Fibroblast of villous mesenchyme (primary cell): ENCODE measurements around the gene STAC. TPM values are rescaled to one million over a fixed set of nuclear protein-coding genes. Genes with fewer than 3 reads are reported as not detected.

ENCODE experiments used
- DNase-seq: peaks from one replicate; pipeline ENCODE4 v3.0.0-alpha.2; 2010; ENCODE audit warnings: low read depth
- H3K4me3 ChIP-seq: 2 replicates; pipeline ENCODE4 v1.5.1; 2011; ENCODE audit warnings: low read depth, mild to moderate bottlenecking, low read length
- total RNA-seq: library from RNA; depleted of rRNA; stranded (reverse); fragments of >200 nt; gene quantifications from 2 replicates; pipeline ENCODE4 v1.2.3, GENCODE V29; 2012
- TF ChIP-seq, protein P1 (sequence below): IDR thresholded peaks from 2 replicates; pipeline ENCODE4 v1.5.1; 2012; ENCODE audit warnings: low read depth, mild to moderate bottlenecking, low read length; ENCODE audit not compliant: insufficient read depth

STAC gene
- total RNA-seq, 1 donor: 0.43 TPM

DNA sequence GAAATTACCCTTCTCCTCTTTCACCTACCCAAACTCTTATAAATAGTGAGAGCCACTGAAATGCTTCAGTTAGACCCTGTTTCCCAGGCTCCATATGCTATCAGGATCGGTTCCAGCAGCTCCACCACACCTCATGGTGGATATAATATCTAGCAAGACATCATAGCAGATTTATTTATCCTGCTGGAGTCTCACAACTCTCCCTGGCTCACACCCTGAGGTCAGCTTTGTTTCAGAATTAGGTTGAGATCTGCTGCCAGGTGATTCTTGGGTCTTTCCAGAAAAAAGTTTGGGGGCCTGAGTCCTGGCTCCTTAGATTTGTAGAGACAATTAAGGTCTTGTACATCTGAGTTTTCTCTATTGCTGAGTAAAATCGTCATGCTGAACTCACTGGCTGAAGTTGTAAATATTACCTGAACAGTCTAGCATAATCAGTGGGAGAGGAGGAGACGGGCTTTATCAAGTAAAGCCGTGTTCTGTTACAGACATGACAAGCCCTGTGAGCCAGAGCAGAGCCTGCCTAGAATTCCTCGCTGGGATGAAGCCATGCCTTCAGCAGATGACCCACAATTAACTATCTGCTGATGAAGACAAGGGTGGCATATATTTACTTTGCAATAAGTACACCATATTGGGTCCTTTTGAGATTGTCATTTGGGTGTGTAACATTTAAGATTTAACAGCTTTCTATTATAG is 131.6 kb downstream of the STAC start:
- TF ChIP-seq, protein P1, sequence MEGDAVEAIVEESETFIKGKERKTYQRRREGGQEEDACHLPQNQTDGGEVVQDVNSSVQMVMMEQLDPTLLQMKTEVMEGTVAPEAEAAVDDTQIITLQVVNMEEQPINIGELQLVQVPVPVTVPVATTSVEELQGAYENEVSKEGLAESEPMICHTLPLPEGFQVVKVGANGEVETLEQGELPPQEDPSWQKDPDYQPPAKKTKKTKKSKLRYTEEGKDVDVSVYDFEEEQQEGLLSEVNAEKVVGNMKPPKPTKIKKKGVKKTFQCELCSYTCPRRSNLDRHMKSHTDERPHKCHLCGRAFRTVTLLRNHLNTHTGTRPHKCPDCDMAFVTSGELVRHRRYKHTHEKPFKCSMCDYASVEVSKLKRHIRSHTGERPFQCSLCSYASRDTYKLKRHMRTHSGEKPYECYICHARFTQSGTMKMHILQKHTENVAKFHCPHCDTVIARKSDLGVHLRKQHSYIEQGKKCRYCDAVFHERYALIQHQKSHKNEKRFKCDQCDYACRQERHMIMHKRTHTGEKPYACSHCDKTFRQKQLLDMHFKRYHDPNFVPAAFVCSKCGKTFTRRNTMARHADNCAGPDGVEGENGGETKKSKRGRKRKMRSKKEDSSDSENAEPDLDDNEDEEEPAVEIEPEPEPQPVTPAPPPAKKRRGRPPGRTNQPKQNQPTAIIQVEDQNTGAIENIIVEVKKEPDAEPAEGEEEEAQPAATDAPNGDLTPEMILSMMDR: no peak
- DNase-seq: no peak
- H3K4me3 ChIP-seq: no peak overlapping the region

DNA sequence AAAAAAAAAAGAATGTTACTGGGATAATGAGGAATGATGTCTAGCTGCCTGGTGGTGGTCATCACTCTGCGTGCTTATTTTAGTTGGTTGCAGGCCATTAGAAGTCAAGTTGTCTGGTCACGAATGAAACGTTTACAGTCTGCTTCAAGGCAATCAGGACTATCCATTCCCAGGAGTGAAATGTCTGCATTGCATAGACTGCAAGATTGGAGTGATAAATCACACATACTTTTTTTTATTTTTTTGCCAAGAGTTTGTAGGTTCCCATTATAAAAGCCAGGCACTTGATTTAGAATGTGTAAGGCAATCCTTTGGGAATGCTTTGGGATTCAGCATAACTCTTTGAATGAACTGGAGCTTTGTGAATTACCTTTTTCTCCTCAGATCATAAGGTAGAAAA is 132.3 kb downstream of the STAC start:
- no peak for DNase-seq
- H3K4me3 ChIP-seq: no peak overlapping the region
- TF ChIP-seq, protein P1: no peak

DNA sequence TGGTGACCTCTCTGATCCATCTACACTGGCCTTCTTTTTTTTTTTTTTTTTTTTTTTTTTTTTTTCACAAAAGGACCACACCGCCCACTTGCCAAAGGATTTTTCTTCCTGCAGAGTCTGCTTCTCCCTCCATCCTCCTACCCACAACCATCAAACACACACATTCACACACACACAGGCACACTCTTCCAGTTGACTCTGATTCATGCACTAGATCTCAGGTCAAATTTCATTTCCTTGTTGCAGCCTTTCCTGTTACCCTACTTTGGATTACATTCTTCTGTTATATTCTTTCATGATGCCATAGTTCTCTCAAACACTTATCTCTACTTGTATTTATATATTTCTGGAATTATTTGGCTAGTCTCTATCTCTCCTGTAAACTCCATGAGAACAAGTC is 133.9 kb downstream of the STAC start:
- H3K4me3 ChIP-seq: no peak overlapping the region
- DNase-seq: no peak
- TF ChIP-seq, protein P1: no peak

DNA sequence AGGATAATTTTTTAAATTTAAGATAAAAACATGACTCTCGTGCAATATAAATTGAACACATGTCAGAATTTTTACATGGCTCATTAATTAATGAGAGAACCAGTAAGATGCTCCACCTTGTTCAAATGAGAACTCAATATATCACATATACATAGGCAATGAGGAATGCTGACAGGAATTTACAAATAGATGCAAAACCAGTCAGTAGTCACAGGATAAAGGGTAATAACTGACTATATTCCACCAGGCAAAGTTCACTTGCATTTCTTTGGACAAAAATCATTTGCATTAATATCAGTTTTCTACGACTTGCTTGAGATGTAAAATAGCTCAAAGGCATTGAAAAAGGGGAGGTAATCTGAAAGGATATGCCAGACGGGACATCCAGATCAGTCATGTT is 139.4 kb downstream of the STAC start:
- H3K4me3 ChIP-seq: no peak overlapping the region
- DNase-seq: no peak
- TF ChIP-seq, protein P1: no peak

DNA sequence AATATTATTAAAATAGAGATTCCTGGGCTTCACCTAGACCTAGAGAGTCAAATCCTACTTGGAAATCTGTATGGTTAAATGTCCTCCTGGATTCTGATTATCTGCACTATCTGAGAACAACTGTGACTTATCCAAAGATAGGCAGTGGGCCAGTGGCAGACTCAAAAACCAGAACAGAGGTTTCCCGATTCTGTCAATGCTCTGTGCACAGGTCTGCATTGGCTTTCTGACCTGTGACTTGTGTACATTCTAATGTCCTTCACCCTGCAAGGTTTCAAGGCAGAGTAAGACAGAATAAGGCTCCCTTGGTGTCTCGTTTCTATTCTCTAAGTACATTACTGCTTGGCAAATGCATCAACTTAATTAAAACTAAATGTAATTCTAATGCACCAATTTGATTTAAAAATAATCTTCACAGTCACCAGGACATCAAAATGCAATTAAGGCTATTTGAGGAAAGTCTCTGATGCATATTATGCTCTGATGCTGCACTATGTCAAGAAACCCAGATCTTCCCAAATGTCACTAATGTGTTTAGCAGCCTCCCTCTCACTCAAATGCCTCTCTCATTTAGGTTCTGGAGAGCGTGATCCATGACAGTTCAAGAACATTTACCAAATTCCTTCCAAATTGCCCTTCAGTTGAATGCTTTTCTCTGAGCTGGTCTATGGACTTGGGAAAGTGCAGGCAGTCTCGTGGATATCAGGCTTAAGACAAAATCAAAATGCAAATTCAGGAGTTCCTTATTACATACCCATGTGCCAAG is 140.1 kb downstream of the STAC start:
- no peak overlapping the region for H3K4me3 ChIP-seq
- TF ChIP-seq, protein P1: no peak
- DNase-seq: no peak

DNA sequence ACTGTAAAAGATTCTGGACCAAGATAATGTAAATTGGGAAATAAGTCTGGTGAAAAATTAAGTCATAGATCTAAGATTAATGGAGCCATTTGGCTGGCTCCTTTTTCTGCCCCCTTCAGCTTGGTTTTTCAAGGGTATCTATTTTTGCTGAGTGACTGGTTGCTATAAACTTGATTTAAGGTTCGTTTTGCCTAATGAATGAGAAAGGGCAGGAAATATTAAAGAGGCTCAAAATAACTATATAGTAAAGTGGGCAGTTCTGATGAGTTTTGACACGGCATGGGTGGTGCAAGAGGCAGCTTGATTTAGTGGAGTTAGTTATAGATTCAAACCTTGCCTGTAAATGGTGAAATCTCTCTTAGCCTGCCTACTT is 140.7 kb downstream of the STAC start:
- TF ChIP-seq, protein P1: no peak
- no peak overlapping the region for H3K4me3 ChIP-seq
- no peak for DNase-seq
